IMR-90 (cell line): ENCODE measurements around the gene KCNAB1. TPM values are rescaled to one million over a fixed set of nuclear protein-coding genes. Genes with fewer than 3 reads are reported as not detected.

Experiments used
- ATAC-seq: fragments of 200-7000 bp; cut with Tn5 transposase; 2 replicates; pipeline ENCODE4 v1.9.1; 2020; ENCODE audit warnings: low read depth, mild to moderate bottlenecking, moderate library complexity
- BruUV-seq: library from RNA; stranded (reverse); fragments of 400-500 nt; replicated peaks from 2 replicates; lab custom pipeline; 2021; lab: Mats Ljungman, UMichigan
- CTCF ChIA-PET: fragments of 300-600 bp; formaldehyde crosslinking; extraction: SDS; loops from one replicate; lab custom pipeline; 2021; ENCODE audit warnings: antibody characterized with exemption; lab: Yijun Ruan, JAX
- POLR2A ChIA-PET: fragments of 300-600 bp; sonication (Branson Sonifier 250); formaldehyde crosslinking; loops from one replicate; lab custom pipeline; 2022; ENCODE audit warnings: antibody characterized with exemption; ENCODE audit not compliant: unreplicated experiment; lab: Charles Lee
- DNase-seq: peaks from one replicate; pipeline ENCODE4 v3.0.0; 2013
- H2AFZ ChIP-seq: replicated peaks from 2 replicates; pipeline ENCODE3; 2013; ENCODE audit warnings: low read length, mild to moderate bottlenecking; ENCODE audit not compliant: poor library complexity
- H2AK5ac ChIP-seq: 2 replicates; pipeline ENCODE4 v1.6.1; 2013; ENCODE audit warnings: low read depth, low read length, inconsistent platforms
- H2AK9ac ChIP-seq: replicated peaks from 2 replicates; pipeline ENCODE3; 2013; ENCODE audit warnings: mild to moderate bottlenecking, low read depth, low read length, moderate library complexity; ENCODE audit not compliant: poor library complexity
- H2BK120ac ChIP-seq: 2 replicates; pipeline ENCODE4 v1.6.1; 2013; ENCODE audit warnings: low read depth, low read length, inconsistent platforms
- H2BK15ac ChIP-seq: 3 replicates; pipeline ENCODE4 v1.6.1; 2013; ENCODE audit warnings: low read depth, low read length, inconsistent platforms
- H2BK20ac ChIP-seq: 2 replicates; pipeline ENCODE4 v1.6.1; 2013; ENCODE audit warnings: low read depth, mild to moderate bottlenecking, inconsistent platforms, low read length, moderate library complexity
- H2BK5ac ChIP-seq: 2 replicates; pipeline ENCODE4 v1.6.1; 2013; ENCODE audit warnings: mild to moderate bottlenecking, low read depth, low read length, inconsistent platforms; ENCODE audit not compliant: poor library complexity, severe bottlenecking
- H3K14ac ChIP-seq: replicated peaks from 2 replicates; pipeline ENCODE4 v1.6.1; 2013; ENCODE audit warnings: low read depth, low read length, inconsistent platforms
- H3K18ac ChIP-seq: 2 replicates; pipeline ENCODE4 v1.6.1; 2013; ENCODE audit warnings: low read depth, low read length, control low read depth
- H3K23ac ChIP-seq: 2 replicates; pipeline ENCODE4 v1.6.1; 2013; ENCODE audit warnings: low read depth, low read length, inconsistent platforms
- H3K27ac ChIP-seq: 2 replicates; pipeline ENCODE4 v1.5.1; 2013; ENCODE audit warnings: mild to moderate bottlenecking, control low read depth, low read length; ENCODE audit not compliant: insufficient read depth
- H3K27me3 ChIP-seq: 2 replicates; pipeline ENCODE4 v1.6.1; 2013; ENCODE audit warnings: low read length; ENCODE audit not compliant: control insufficient read depth, insufficient read depth
- H3K36me3 ChIP-seq: 2 replicates; pipeline ENCODE4 v1.6.1; 2013; ENCODE audit warnings: low read length, mixed read lengths; ENCODE audit not compliant: control insufficient read depth, insufficient read depth
- H3K4ac ChIP-seq: 2 replicates; pipeline ENCODE4 v1.6.1; 2013; ENCODE audit warnings: low read depth, low read length, inconsistent platforms
- H3K4me1 ChIP-seq: 2 replicates; pipeline ENCODE4 v1.6.1; 2013; ENCODE audit warnings: low read length, mixed read lengths; ENCODE audit not compliant: control insufficient read depth, insufficient read depth
- H3K4me2 ChIP-seq: 2 replicates; pipeline ENCODE4 v1.6.1; 2013; ENCODE audit warnings: low read depth, mild to moderate bottlenecking, control low read depth, low read length, moderate library complexity
- H3K4me3 ChIP-seq: 2 replicates; pipeline ENCODE4 v1.5.1; 2013; ENCODE audit warnings: low read depth, mild to moderate bottlenecking, control low read depth, low read length, moderate library complexity; ENCODE audit not compliant: insufficient read depth
- H3K56ac ChIP-seq: 2 replicates; pipeline ENCODE4 v1.6.1; 2013; ENCODE audit warnings: low read length, inconsistent platforms; ENCODE audit not compliant: insufficient read depth; ENCODE audit errors: extremely low read depth
- H3K79me1 ChIP-seq, 2 experiments: 2 replicates each; pipeline ENCODE4 v1.6.1; 2013; ENCODE audit warnings: low read length in 2 of 2, inconsistent platforms in 1 of 2, low read depth in 1 of 2
- H3K9ac ChIP-seq: 2 replicates; pipeline ENCODE4 v1.6.1; 2013; ENCODE audit warnings: low read depth, low read length, control low read depth
- H3K9me1 ChIP-seq: 2 replicates; pipeline ENCODE4 v1.6.1; 2013; ENCODE audit warnings: low read length, inconsistent platforms; ENCODE audit not compliant: insufficient read depth
- H3K9me3 ChIP-seq: 2 replicates; pipeline ENCODE4 v1.6.1; 2013; ENCODE audit warnings: low read length; ENCODE audit not compliant: control insufficient read depth, insufficient read depth
- H4K20me1 ChIP-seq: 2 replicates; pipeline ENCODE4 v1.6.1; 2013; ENCODE audit warnings: low read length, inconsistent platforms; ENCODE audit not compliant: insufficient read depth
- H4K5ac ChIP-seq: 2 replicates; pipeline ENCODE4 v1.6.1; 2013; ENCODE audit warnings: mild to moderate bottlenecking, low read depth, low read length, control low read depth
- H4K8ac ChIP-seq, 2 experiments: 2 replicates each; pipeline ENCODE4 v1.6.1; 2013; ENCODE audit warnings: low read depth in 2 of 2, low read length in 2 of 2, control low read depth in 1 of 2, inconsistent platforms in 1 of 2
- H4K91ac ChIP-seq: 2 replicates; pipeline ENCODE4 v1.6.1; 2013; ENCODE audit warnings: low read depth, low read length, inconsistent platforms; ENCODE audit not compliant: insufficient read depth
- BHLHE40 ChIP-seq: fragments of 150-350 bp; IDR thresholded peaks from 2 replicates; pipeline ENCODE4 v1.6.1; 2016; ENCODE audit warnings: mild to moderate bottlenecking, low read depth, low read length
- CEBPB ChIP-seq: IDR thresholded peaks from 2 replicates; pipeline ENCODE4 v1.6.1; 2012; ENCODE audit warnings: low read depth, low read length, improper control_type of control experiment
- CHD1 ChIP-seq: IDR thresholded peaks from 2 replicates; pipeline ENCODE4 v1.6.1; 2012; ENCODE audit warnings: low read depth, low read length, improper control_type of control experiment
- MAZ ChIP-seq: IDR thresholded peaks from 2 replicates; pipeline ENCODE4 v1.6.1; 2012; ENCODE audit warnings: low read depth, mild to moderate bottlenecking, low read length, improper control_type of control experiment, moderate library complexity, borderline replicate concordance
- NFE2L2 ChIP-seq: fragments of 150-350 bp; IDR thresholded peaks from 2 replicates; pipeline ENCODE4 v1.6.1; 2016; ENCODE audit warnings: low read depth, mild to moderate bottlenecking, low read length
- RCOR1 ChIP-seq: IDR thresholded peaks from 2 replicates; pipeline ENCODE4 v1.6.1; 2012; ENCODE audit warnings: mild to moderate bottlenecking, low read length, improper control_type of control experiment; ENCODE audit not compliant: insufficient replicate concordance
- SMC3 ChIP-seq: fragments of 150-350 bp; IDR thresholded peaks from 2 replicates; pipeline ENCODE4 v1.6.1; 2016; ENCODE audit warnings: low read depth, mild to moderate bottlenecking, antibody characterized with exemption, low read length, moderate library complexity
- WGBS, 2 experiments: methylation state at CpG; one replicate each; pipeline versions ENCODE4 v1.1.5 to v1.1.7; 2013; ENCODE audit warnings: missing lambda C conversion rate in 2 of 2; ENCODE audit not compliant: insufficient read length in 1 of 2; ENCODE audit errors: extremely low coverage in 2 of 2; 5-methylcytosine and 5-hydroxymethylcytosine counted together
- dilution Hi-C: fragments of 300-500 bp; cut with HindIII; formaldehyde crosslinking; loops from one replicate; pipeline ENCODE4 v1.14.3; 2018; ENCODE audit warnings: low sequenced_read_pairs; ENCODE audit not compliant: unreplicated experiment
- in situ Hi-C: fragments of 300-500 bp; cut with MboI; formaldehyde crosslinking; loops from 3 replicates; pipeline ENCODE4 v1.14.3; 2019; ENCODE audit warnings: low sequenced_read_pairs, inconsistent platforms, mixed read lengths
- intact Hi-C: fragments of 100-400 bp; cut with micrococcal nuclease; formaldehyde crosslinking; loops from 2 replicates; pipeline ENCODE4 v1.10.0; 2022
- polyA plus RNA-seq, 3 experiments: library from polyadenylated mRNA; depleted of rRNA; stranded (reverse); fragments of >200 nt; gene quantifications; 2 replicates each; pipeline ENCODE4 v1.2.3, GENCODE V29; 2012; ENCODE audit warnings: low replicate concordance in 1 of 3
- total RNA-seq: library from RNA; depleted of rRNA; stranded (reverse); fragments of >200 nt; gene quantifications from 2 replicates; pipeline ENCODE4 v1.2.3, GENCODE V29; 2012
- TF ChIP-seq, protein P1 (sequence below): fragments of 150-350 bp; IDR thresholded peaks from 2 replicates; pipeline ENCODE4 v1.6.1; 2017; ENCODE audit warnings: mild to moderate bottlenecking, antibody characterized with exemption, low read length, low read depth

Gene KCNAB1
- total and polyA plus RNA-seq, 2 of the 4 experiments (the other 2 are of a cell fraction): under 0.01 to 0.07 TPM

- POLR2A ChIA-PET: no interaction called here
These were observed 312.8 kb downstream of the KCNAB1 start for GRCh38 chr3:156433138-156433537.

More at GRCh38 chr3:156433138-156433537, 312.8 kb downstream of the KCNAB1 start:
- Histone ChIP-seq H2BK20ac (peak overlapping the region; percentile 16; the same call in 1 of the 2 replicates), H3K56ac (no peak overlapping the region), H3K79me1 (no peaks in the 10 kb centered on the region), H4K5ac (no peak overlapping the region), H3K4me1 (no peaks in the 10 kb centered on the region), H3K27me3 (peaks cover 2% of the 10 kb centered on the region), H3K9ac (no peak overlapping the region), H2BK120ac (no peak overlapping the region), H4K91ac (no peak overlapping the region), H3K4me2 (no peak overlapping the region), H3K4me3 (no peak overlapping the region), H4K8ac (no peak overlapping the region), H3K14ac (no peak overlapping the region), H4K20me1 (no peaks in the 10 kb centered on the region), H2AFZ (peak overlapping the region; percentile 9), H3K36me3 (no peaks in the 10 kb centered on the region), H2BK15ac (no peak overlapping the region), H2AK5ac (no peak overlapping the region), H2BK5ac (no peak overlapping the region), H3K23ac (no peak overlapping the region), H3K18ac (no peak overlapping the region), H3K27ac (no peak overlapping the region), H3K9me1 (no peaks in the 10 kb centered on the region), H3K9me3 (no peaks in the 10 kb centered on the region), H3K4ac (no peak overlapping the region), H2AK9ac (no peak overlapping the region)
- CTCF ChIA-PET: interaction anchor here (0.9 to 1.0 kb wide), 2 partner anchors 36 to 111 kb away, joined by 3 to 4 read pairs; no protein-coding TSS in a partner anchor
- ATAC-seq (peak; percentile 50), DNase-seq (peak; percentile 28)
- intact Hi-C loops: no loop called here
- in situ Hi-C loops: no loop called here
- TF ChIP-seq NFE2L2 (no peak), BHLHE40 (no peak), MAZ (no peak), CEBPB (no peak), CHD1 (no peak), SMC3 (no peak), RCOR1 (no peak)
- TF ChIP-seq, protein P1, sequence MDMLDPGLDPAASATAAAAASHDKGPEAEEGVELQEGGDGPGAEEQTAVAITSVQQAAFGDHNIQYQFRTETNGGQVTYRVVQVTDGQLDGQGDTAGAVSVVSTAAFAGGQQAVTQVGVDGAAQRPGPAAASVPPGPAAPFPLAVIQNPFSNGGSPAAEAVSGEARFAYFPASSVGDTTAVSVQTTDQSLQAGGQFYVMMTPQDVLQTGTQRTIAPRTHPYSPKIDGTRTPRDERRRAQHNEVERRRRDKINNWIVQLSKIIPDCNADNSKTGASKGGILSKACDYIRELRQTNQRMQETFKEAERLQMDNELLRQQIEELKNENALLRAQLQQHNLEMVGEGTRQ: peak; percentile 3; the same call in 1 of the 2 replicates
- no TSS peak for BruUV-seq
- dilution Hi-C loops: no loop called here
- WGBS, 2 experiments: 83% methylated on average over 1 of the region's 5 CpGs; no CpG with 5 or more reads in 1 of the 2 experiments
